Astrocyte (in vitro differentiated cells and primary cell): ENCODE data around the gene DOK6. TPM values are rescaled to one million over a fixed set of nuclear protein-coding genes. Genes with fewer than 3 reads are reported as not detected.

Experiments
- DNase-seq: peaks from one replicate; pipeline ENCODE4 v3.0.0-alpha.2; 2010; ENCODE audit warnings: low read depth
- FAIRE-seq: peaks from 2 replicates; lab custom pipeline; 2011; peaks lifted over from hg19 to GRCh38; lab: Jason Lieb, UNC
- H2AFZ ChIP-seq: 2 replicates; pipeline ENCODE4 v1.6.0; 2012; ENCODE audit warnings: low read depth, low read length, inconsistent platforms
- H3K27ac ChIP-seq: 2 replicates; pipeline ENCODE4 v1.5.1; 2011; ENCODE audit warnings: low read depth, low read length, inconsistent platforms
- H3K27me3 ChIP-seq: 2 replicates; pipeline ENCODE4 v1.6.0; 2011; ENCODE audit warnings: low read length, inconsistent platforms; ENCODE audit not compliant: insufficient read depth
- H3K36me3 ChIP-seq: 2 replicates; pipeline ENCODE4 v1.5.1; 2011; ENCODE audit warnings: low read length, inconsistent platforms; ENCODE audit not compliant: insufficient read depth
- H3K4me1 ChIP-seq: 2 replicates; pipeline ENCODE4 v1.5.1; 2011; ENCODE audit warnings: low read length, inconsistent platforms; ENCODE audit not compliant: insufficient read depth
- H3K4me2 ChIP-seq: 2 replicates; pipeline ENCODE4 v1.6.0; 2012; ENCODE audit warnings: low read length, inconsistent platforms
- H3K4me3 ChIP-seq: 2 replicates; pipeline ENCODE4 v1.5.1; 2011; ENCODE audit warnings: low read depth, mild to moderate bottlenecking, low read length, inconsistent platforms; ENCODE audit not compliant: insufficient read depth
- H3K79me2 ChIP-seq: 2 replicates; pipeline ENCODE4 v1.6.0; 2012; ENCODE audit warnings: mild to moderate bottlenecking, low read length, inconsistent platforms; ENCODE audit not compliant: insufficient read depth
- H3K9ac ChIP-seq: 2 replicates; pipeline ENCODE4 v1.6.0; 2012; ENCODE audit warnings: mild to moderate bottlenecking, low read length, inconsistent platforms
- H3K9me3 ChIP-seq: 2 replicates; pipeline ENCODE4 v1.5.1; 2012; ENCODE audit warnings: low read depth, mild to moderate bottlenecking, low read length, inconsistent platforms; ENCODE audit not compliant: insufficient read depth
- H4K20me1 ChIP-seq: 2 replicates; pipeline ENCODE4 v1.6.0; 2012; ENCODE audit warnings: low read length, inconsistent platforms; ENCODE audit not compliant: insufficient read depth
- H3K27ac Mint-ChIP-seq: one replicate; pipeline ENCODE4 v1.8.0; 2021; ENCODE audit warnings: mild to moderate bottlenecking, mixed read lengths; ENCODE audit not compliant: unreplicated experiment
- H3K27me3 Mint-ChIP-seq: one replicate; pipeline ENCODE4 v1.8.0; 2021; ENCODE audit warnings: low read depth, mixed read lengths; ENCODE audit not compliant: unreplicated experiment
- H3K36me3 Mint-ChIP-seq: one replicate; pipeline ENCODE4 v1.8.0; 2021; ENCODE audit warnings: low read depth, mixed read lengths; ENCODE audit not compliant: unreplicated experiment
- H3K4me1 Mint-ChIP-seq: one replicate; pipeline ENCODE4 v1.8.0; 2021; ENCODE audit warnings: low read depth, mixed read lengths; ENCODE audit not compliant: unreplicated experiment
- H3K4me3 Mint-ChIP-seq: one replicate; pipeline ENCODE4 v1.8.0; 2021; ENCODE audit warnings: mild to moderate bottlenecking, moderate library complexity, mixed read lengths; ENCODE audit not compliant: unreplicated experiment
- H3K9me3 Mint-ChIP-seq: one replicate; pipeline ENCODE4 v1.8.0; 2021; ENCODE audit warnings: mild to moderate bottlenecking, mixed read lengths; ENCODE audit not compliant: unreplicated experiment
- EZH2 ChIP-seq: IDR thresholded peaks from 2 replicates; pipeline ENCODE4 v1.6.1; 2012; ENCODE audit warnings: mild to moderate bottlenecking, low read length, inconsistent platforms; ENCODE audit not compliant: insufficient read depth
- total RNA-seq: library from RNA; stranded (reverse); gene quantifications from 2 replicates; pipeline ENCODE4 v1.2.1, GENCODE V29; 2021
- TF ChIP-seq, protein P1 (sequence below): IDR thresholded peaks from 2 replicates; pipeline ENCODE4 v1.5.1; 2011; ENCODE audit warnings: low read depth, mild to moderate bottlenecking, inconsistent platforms, low read length, moderate library complexity; ENCODE audit not compliant: insufficient read depth

The DOK6 gene
- total RNA-seq, 1 donor from 2014 or later = 2.9 TPM

DNA sequence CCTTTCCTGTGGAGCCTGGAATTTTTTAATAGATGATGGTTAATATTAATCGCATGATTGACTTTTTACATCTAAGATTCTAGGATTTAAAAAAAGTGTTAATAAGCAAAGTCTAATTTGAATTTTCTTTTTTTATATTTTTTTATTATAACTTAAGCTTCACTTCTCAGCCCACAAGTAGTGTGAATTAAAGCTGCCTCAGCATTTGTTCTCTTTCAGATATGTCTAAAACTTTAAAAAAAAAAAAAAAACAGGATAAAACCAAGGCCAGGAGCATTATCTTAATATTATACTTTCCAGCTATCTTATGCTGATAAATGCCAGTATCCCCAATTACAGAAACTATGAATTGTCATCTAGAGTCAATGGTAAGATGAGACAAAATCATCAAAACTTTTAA lies 437.3 kb downstream of the DOK6 start:
- H3K4me3 Mint-ChIP-seq = no peak overlapping the region
- no peak for FAIRE-seq
- no peaks in the 10 kb centered on the region for H3K27me3 Mint-ChIP-seq

DNA sequence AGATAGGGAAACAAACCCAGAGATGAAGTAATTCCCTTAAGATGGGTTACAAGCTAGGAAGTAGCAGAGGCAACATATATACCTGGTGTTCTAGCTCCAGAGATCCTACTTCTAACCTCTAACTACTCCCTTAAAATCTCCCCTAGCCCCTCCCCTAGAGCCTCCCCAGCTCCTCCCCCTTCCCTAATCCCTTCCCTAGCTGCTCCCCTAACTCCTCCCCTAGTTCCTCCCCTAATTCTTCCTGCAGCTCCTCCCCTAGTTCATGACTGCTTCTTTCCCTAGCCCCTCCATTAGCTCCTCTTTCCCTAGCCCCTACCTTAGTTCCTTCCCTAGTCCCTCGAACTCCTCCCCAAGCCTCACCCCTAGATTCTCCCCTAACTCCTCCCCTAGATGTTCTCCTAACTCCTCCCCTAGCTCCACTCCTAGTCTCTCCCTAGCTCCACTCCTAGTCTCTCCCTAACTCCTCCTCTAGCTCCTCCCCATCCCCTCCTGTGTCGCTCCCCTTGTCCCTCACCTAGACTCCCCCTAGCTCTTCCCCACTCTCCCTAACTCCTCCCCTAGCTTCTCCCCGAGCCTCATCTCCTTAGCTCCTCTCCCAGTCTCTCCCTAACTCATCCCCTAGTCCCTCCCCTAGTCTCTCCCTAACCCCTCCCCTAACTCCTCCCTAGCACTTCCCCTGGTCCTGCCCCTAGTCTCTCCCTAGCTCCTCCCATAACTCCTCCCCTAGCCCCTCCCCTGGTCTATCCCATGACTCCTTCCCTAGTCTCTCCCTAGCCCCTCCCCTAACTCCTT lies 438.1 kb downstream of the DOK6 start:
- Histone ChIP-seq H3K36me3 (no peaks in the 10 kb centered on the region), H3K79me2 (no peaks in the 10 kb centered on the region), H2AFZ (no peak overlapping the region), H3K4me2 (no peak overlapping the region), H3K9me3 (no peaks in the 10 kb centered on the region), H3K4me1 (peaks cover 11% of the 10 kb centered on the region), H3K27me3 (no peaks in the 10 kb centered on the region), H3K9ac (no peak overlapping the region), H3K4me3 (no peak overlapping the region), H4K20me1 (no peaks in the 10 kb centered on the region), H3K27ac (no peak overlapping the region)
- FAIRE-seq (no peak), DNase-seq (no peak)
- TF ChIP-seq EZH2 = no peak
- TF ChIP-seq, protein P1, sequence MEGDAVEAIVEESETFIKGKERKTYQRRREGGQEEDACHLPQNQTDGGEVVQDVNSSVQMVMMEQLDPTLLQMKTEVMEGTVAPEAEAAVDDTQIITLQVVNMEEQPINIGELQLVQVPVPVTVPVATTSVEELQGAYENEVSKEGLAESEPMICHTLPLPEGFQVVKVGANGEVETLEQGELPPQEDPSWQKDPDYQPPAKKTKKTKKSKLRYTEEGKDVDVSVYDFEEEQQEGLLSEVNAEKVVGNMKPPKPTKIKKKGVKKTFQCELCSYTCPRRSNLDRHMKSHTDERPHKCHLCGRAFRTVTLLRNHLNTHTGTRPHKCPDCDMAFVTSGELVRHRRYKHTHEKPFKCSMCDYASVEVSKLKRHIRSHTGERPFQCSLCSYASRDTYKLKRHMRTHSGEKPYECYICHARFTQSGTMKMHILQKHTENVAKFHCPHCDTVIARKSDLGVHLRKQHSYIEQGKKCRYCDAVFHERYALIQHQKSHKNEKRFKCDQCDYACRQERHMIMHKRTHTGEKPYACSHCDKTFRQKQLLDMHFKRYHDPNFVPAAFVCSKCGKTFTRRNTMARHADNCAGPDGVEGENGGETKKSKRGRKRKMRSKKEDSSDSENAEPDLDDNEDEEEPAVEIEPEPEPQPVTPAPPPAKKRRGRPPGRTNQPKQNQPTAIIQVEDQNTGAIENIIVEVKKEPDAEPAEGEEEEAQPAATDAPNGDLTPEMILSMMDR = no peak
- no peaks in the 10 kb centered on the region for H3K36me3 Mint-ChIP-seq
- H3K4me3 Mint-ChIP-seq = no peak overlapping the region
- no peaks in the 10 kb centered on the region for H3K27me3 Mint-ChIP-seq
- H3K27ac Mint-ChIP-seq = no peak overlapping the region
- H3K9me3 Mint-ChIP-seq = no peaks in the 10 kb centered on the region
- no peaks in the 10 kb centered on the region for H3K4me1 Mint-ChIP-seq

More for the DNA sequence above, 437.3 kb downstream of the DOK6 start:
- no peak for DNase-seq
- no peaks in the 10 kb centered on the region for H3K27me3 ChIP-seq
- no peaks in the 10 kb centered on the region for H3K79me2 ChIP-seq
- H2AFZ ChIP-seq = no peak overlapping the region
- H3K27ac ChIP-seq = no peak overlapping the region
- H3K4me2 ChIP-seq = no peak overlapping the region
- no peak overlapping the region for H3K4me3 ChIP-seq
- Mint-ChIP-seq H3K36me3 (no peaks in the 10 kb centered on the region), H3K9me3 (no peaks in the 10 kb centered on the region), H3K27ac (no peak overlapping the region), H3K4me1 (no peaks in the 10 kb centered on the region)
- H4K20me1 ChIP-seq = no peaks in the 10 kb centered on the region
- peaks cover 11% of the 10 kb centered on the region for H3K4me1 ChIP-seq
- H3K9me3 ChIP-seq = no peaks in the 10 kb centered on the region
- H3K36me3 ChIP-seq = no peaks in the 10 kb centered on the region
- TF ChIP-seq EZH2 = no peak
- TF ChIP-seq, protein P1 = no peak
- no peak overlapping the region for H3K9ac ChIP-seq

DNA sequence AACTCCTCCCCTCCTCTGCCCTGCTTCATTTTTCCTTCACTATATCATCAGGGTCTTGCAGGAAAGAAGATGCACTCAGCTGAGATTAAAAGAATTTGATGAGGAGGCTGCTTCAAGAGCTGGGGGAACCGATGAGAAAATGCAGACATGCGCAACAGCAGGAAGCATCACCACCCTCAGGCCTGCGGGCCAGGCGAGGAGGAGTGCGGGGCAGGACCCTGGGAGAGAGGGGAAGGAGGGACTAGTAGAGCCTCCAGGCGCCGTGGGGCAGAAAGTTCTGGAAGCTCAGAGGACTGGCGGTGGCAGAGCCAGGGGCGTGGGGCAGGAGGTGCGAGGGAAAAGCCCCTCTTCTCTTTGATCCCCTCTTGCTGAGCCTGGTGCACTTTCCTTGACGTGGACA lies 438.8 kb downstream of the DOK6 start:
- no peak for TF ChIP-seq EZH2
- TF ChIP-seq, protein P1 = no peak
- H3K4me3 Mint-ChIP-seq = no peak overlapping the region
- no peaks in the 10 kb centered on the region for H4K20me1 ChIP-seq
- no peaks in the 10 kb centered on the region for H3K27me3 Mint-ChIP-seq
- no peak for DNase-seq
- H2AFZ ChIP-seq = no peak overlapping the region
- no peaks in the 10 kb centered on the region for H3K27me3 ChIP-seq
- H3K4me1 ChIP-seq = peaks cover 11% of the 10 kb centered on the region
- H3K27ac ChIP-seq = no peak overlapping the region
- no peaks in the 10 kb centered on the region for H3K9me3 Mint-ChIP-seq
- no peak for FAIRE-seq
- no peaks in the 10 kb centered on the region for H3K36me3 ChIP-seq
- no peak overlapping the region for H3K4me2 ChIP-seq
- H3K36me3 Mint-ChIP-seq = no peaks in the 10 kb centered on the region
- no peaks in the 10 kb centered on the region for H3K79me2 ChIP-seq
- H3K4me1 Mint-ChIP-seq = no peaks in the 10 kb centered on the region
- no peak overlapping the region for H3K4me3 ChIP-seq
- H3K9me3 ChIP-seq = no peaks in the 10 kb centered on the region
- H3K9ac ChIP-seq = no peak overlapping the region
- no peak overlapping the region for H3K27ac Mint-ChIP-seq
